H1 (cell line): ENCODE data around the gene DIPK1A.

Source experiments
- CHD2 ChIP-seq: IDR thresholded peaks from 2 replicates; pipeline ENCODE4 v1.6.1; 2012; ENCODE audit warnings: low read length, improper control_type of control experiment
- CREB1 ChIP-seq: IDR thresholded peaks from 2 replicates; pipeline ENCODE4 v1.6.1; 2012; ENCODE audit warnings: inconsistent platforms
- CTCF ChIP-seq, 3 experiments: IDR thresholded peaks; 1 replicate in 2 of 3; 2 replicates in 1 of 3; pipeline versions ENCODE4 v1.5.1 to v1.6.1; 2011; ENCODE audit warnings: low read length in 3 of 3, mild to moderate bottlenecking in 3 of 3, inconsistent platforms in 2 of 3, low read depth in 1 of 3, moderate library complexity in 1 of 3; ENCODE audit not compliant: insufficient read depth in 1 of 3; ENCODE audit errors: control extremely low read depth in 1 of 3
- JUN ChIP-seq: IDR thresholded peaks from 2 replicates; pipeline ENCODE4 v1.6.1; 2011; ENCODE audit warnings: low read depth, mild to moderate bottlenecking, improper control_type of control experiment, low read length
- MAX ChIP-seq: IDR thresholded peaks from 2 replicates; pipeline ENCODE4 v1.6.1; 2012; ENCODE audit warnings: inconsistent platforms
- POLR2A ChIP-seq, 2 experiments: IDR thresholded peaks; 1 replicate in 1 of 2; 2 replicates in 1 of 2; pipeline ENCODE4 v1.6.1; 2011; ENCODE audit warnings: low read depth in 2 of 2, low read length in 2 of 2, mild to moderate bottlenecking in 2 of 2; ENCODE audit errors: control extremely low read depth in 1 of 2
- SP1 ChIP-seq: IDR thresholded peaks from 2 replicates; pipeline ENCODE4 v1.6.1; 2011; ENCODE audit warnings: low read depth, low read length
- SUZ12 ChIP-seq: fragments of 200-600 bp; sonication (generic); IDR thresholded peaks from 2 replicates; pipeline ENCODE4 v1.6.1; 2012; ENCODE audit warnings: mild to moderate bottlenecking, inconsistent platforms, low read length, moderate library complexity, mixed read lengths
- TAF1 ChIP-seq: IDR thresholded peaks from 2 replicates; pipeline ENCODE4 v1.6.1; 2011; ENCODE audit warnings: mild to moderate bottlenecking, low read depth, low read length
- USF2 ChIP-seq: IDR thresholded peaks from 2 replicates; pipeline ENCODE4 v1.6.1; 2011; ENCODE audit warnings: low read length, improper control_type of control experiment

- no peak for TF ChIP-seq CREB1
- TF ChIP-seq CTCF (IDR thresholded peaks at IDR 0.05; ENCODE audit: control extremely low read depth in 1 of 3, insufficient read depth in 1 of 3, low read depth in 1 of 3, low read length in 3 of 3): no peak
- TF ChIP-seq SP1: no peak
- no peak for TF ChIP-seq JUN
- no peak for TF ChIP-seq SUZ12
- no peak for TF ChIP-seq MAX
- TF ChIP-seq POLR2A (IDR thresholded peaks at IDR 0.05; ENCODE audit: control extremely low read depth in 1 of 2, low read depth in 2 of 2, low read length in 2 of 2): no peak
- no peak for TF ChIP-seq TAF1
- no peak for TF ChIP-seq CHD2
- TF ChIP-seq USF2: no peak
Measured at GRCh38 chr1:92804721-92805201, 156.5 kb downstream of the DIPK1A start.
